ENCODE measurements around the gene FAM151B.

The FAM151B gene

GRCh38 chr5:80568251-80568650 is 80.4 kb downstream of the FAM151B start:
- no peak overlapping the region for H3K4me3 ChIP-seq (ENCODE audit: low read length)
- DNase-seq (ENCODE audit: low read depth) = no peak
- no peak for TF ChIP-seq CTCF (IDR thresholded peaks at IDR 0.05; ENCODE audit: insufficient read depth, low read depth, low read length, missing control alignments)

- no peak for DNase-seq (ENCODE audit: low read depth)
- peak overlapping the region; percentile 27 for H3K4me3 ChIP-seq (ENCODE audit: low read length)
- no peak for TF ChIP-seq CTCF (IDR thresholded peaks at IDR 0.05; ENCODE audit: insufficient read depth, low read depth, low read length, missing control alignments)
Observed at GRCh38 chr5:80569086-80569960, 81.4 kb downstream of the FAM151B start.

GRCh38 chr5:80569961-80570786 is 82.3 kb downstream of the FAM151B start, which contains the start of gene ANKRD34B:
Gene ANKRD34B (minus strand): TSS chr5:80570280. CDS start chr5:80560019, 10,261 bp downstream.
- TF ChIP-seq CTCF (IDR thresholded peaks at IDR 0.05; ENCODE audit: insufficient read depth, low read depth, low read length, missing control alignments) = no peak
- H3K4me3 ChIP-seq (ENCODE audit: low read length) = peak within 1 kb of the TSS; percentile 27
- DNase-seq (ENCODE audit: low read depth) = peak; percentile 33

- H3K4me3 ChIP-seq (ENCODE audit: low read length) = no peak overlapping the region
- no peak for DNase-seq (ENCODE audit: low read depth)
- TF ChIP-seq CTCF (IDR thresholded peaks at IDR 0.05; ENCODE audit: insufficient read depth, low read depth, low read length, missing control alignments) = no peak
Observed at GRCh38 chr5:80573062-80573461, 85.2 kb downstream of the FAM151B start.

GRCh38 chr5:80576383-80576782 is 88.5 kb downstream of the FAM151B start:
- TF ChIP-seq CTCF (IDR thresholded peaks at IDR 0.05; ENCODE audit: insufficient read depth, low read depth, low read length, missing control alignments) = no peak
- no peak overlapping the region for H3K4me3 ChIP-seq (ENCODE audit: low read length)
- no peak for DNase-seq (ENCODE audit: low read depth)

GRCh38 chr5:80577707-80578106 is 89.8 kb downstream of the FAM151B start:
- DNase-seq (ENCODE audit: low read depth) = no peak
- no peak for TF ChIP-seq CTCF (IDR thresholded peaks at IDR 0.05; ENCODE audit: insufficient read depth, low read depth, low read length, missing control alignments)
- no peak overlapping the region for H3K4me3 ChIP-seq (ENCODE audit: low read length)

All from epithelial cell of esophagus (primary cell).